DMS53 treated with DMSO at 0.1 percent for 48 hours (cell line): Measurements from ENCODE around the gene ANTXR1.
A peak's percentile ranks its signal among the peaks of the same experiment; 100 is the strongest.
"Not testable (repeated sequence)": the region's sequence is repeated elsewhere in the genome, so short reads cannot be mapped to it uniquely, and the experiment has no call there.

ENCODE experiments used
- DNase-seq: peaks from one replicate; lab custom pipeline; 2025; ENCODE audit not compliant: unreplicated experiment; lab: John Stamatoyannopoulos, UW

ANTXR1 gene

DNA sequence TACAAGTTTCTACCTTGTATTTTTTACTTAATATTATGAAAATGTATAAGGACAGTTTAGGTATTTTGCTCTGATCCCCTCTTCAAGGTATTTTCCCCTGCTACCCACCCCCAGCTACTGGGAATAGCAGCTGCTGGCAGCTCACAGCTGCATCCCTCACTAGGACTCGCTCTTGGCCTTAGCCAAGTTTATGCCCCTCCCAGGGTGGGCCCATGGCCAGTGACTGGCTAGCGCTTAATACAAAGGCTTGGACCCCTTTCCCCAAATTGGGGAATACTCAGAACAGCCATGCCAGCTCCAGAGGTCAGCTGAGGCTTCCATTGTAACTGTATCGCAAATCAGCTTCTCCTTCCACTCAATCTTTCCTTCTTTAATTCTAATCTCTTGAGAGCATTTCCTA is 242.8 kb downstream of the ANTXR1 start:
- no peak for DNase-seq

DNA sequence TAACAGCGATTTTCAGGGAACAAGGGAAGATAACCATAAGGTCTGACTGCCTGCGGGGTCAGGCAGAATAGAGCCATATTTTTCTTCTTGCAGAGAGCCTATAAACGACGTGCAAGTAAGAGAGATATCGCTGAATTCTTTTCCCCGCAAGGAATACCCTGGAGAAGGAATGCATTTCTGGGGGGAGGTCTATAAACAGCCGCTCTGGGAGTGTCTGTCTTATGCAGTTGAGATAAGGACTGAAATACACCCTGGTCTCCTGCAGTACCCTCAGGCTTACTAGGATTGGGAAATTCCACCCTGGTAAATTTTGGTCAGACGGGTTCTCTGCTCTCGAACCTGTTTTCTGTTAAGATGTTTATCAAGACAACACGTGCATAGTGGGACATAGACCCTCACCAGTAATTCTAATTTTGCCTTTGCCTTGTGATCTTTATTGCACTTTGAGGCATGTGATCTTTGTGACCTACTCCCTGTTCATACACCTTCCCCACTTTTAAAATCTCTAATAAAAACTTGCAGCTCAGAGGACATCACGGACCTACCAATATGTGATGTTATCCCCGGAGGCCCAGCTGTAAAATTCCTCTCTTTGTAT is 247.1 kb downstream of the ANTXR1 start:
- DNase-seq: not testable (repeated sequence)

GRCh38 chr2:69260666-69261065 is 247.7 kb downstream of the ANTXR1 start:
- DNase-seq: no peak

DNA sequence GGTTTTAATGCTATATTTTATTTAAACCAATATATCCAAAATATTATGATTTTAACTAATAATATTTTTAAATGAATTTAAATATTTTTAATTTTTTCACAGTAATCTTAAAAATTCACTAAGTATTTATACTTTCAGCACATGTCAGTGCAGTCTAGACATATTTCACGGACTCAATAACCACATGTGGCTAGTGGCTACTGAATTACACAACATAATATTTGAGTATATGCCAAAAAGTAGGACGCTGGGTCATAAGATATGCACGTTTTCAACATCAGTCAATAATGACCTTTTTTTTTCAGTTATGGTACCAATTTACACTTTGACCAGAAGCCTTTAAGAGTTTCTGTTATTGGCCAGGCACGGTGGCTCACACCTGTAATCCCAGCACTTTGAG is 256.4 kb downstream of the ANTXR1 start:
- no peak for DNase-seq

GRCh38 chr2:69271831-69272257 is 258.9 kb downstream of the ANTXR1 start:
- DNase-seq: no peak

GRCh38 chr2:69272803-69273471 is 260.0 kb downstream of the ANTXR1 start:
- peak; percentile 2 for DNase-seq

GRCh38 chr2:69275490-69275889 is 262.5 kb downstream of the ANTXR1 start:
- no peak for DNase-seq

GRCh38 chr2:69278366-69278765 is 265.4 kb downstream of the ANTXR1 start:
- DNase-seq: no peak

GRCh38 chr2:69279211-69279610 is 266.2 kb downstream of the ANTXR1 start:
- DNase-seq: no peak

- DNase-seq: no peak
These were observed 267.1 kb downstream of the ANTXR1 start for GRCh38 chr2:69279931-69280681.

GRCh38 chr2:69280796-69281412 is 267.9 kb downstream of the ANTXR1 start:
- DNase-seq: no peak

GRCh38 chr2:69285379-69285894 is 272.5 kb downstream of the ANTXR1 start:
- no peak for DNase-seq

DNA sequence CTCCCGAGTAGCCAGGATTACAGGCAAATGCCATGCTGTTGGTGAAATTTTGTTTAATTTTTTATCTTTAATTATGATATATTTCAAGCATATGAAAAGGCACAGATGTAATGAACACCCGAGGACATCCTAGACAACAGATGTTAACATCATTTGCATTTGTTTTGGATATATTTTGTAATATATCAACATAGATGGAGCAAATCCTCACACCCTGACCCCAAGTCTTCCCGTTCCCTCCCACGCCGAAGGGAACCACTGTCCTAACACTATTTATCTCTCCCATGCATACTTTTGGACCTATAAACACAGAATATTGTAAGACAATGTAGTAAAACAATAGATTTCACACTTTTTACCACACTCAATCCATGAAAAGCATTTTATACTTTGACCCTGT is 274.6 kb downstream of the ANTXR1 start:
- no peak for DNase-seq

DNA sequence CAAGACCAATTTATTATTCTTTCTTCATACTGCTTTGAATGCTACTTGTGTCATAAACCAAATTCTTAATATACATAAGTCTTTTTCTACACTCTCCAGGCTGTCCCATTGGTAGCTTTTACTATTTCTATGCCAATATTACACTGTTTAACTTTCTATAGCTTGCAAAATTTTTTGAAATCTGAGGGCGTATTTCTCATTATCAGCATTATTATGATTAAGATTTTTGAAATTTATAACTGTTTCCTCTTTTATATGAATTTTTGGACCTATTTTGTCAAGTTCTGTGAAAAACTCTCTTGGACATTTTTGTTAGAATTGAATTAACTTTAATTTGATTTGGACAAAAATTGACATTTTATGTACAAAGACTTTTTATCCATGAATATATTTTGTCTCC is 275.4 kb downstream of the ANTXR1 start:
- DNase-seq: no peak

- no peak for DNase-seq
These were observed 278.1 kb downstream of the ANTXR1 start for GRCh38 chr2:69291004-69291650.

GRCh38 chr2:69291721-69292120 is 278.7 kb downstream of the ANTXR1 start:
- no peak for DNase-seq

DNA sequence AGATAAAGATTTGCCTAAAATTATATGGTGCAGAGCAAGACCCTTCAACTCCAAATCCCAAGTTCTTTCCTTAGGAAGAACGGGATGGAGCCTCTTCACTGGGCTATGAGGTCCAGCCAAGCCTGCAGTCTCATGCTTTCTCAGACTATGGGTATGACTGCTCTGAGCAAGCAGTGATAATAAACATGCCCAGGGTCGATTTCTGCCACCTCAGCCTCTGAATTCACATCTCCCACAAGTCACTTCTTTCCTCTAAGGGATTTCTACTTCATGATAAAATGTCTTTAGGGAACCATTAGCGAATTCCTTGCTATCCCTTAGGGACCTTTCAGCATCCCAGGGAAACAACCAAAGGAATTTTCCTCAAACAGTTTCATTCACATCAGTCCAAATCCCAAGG is 279.3 kb downstream of the ANTXR1 start:
- no peak for DNase-seq

DNA sequence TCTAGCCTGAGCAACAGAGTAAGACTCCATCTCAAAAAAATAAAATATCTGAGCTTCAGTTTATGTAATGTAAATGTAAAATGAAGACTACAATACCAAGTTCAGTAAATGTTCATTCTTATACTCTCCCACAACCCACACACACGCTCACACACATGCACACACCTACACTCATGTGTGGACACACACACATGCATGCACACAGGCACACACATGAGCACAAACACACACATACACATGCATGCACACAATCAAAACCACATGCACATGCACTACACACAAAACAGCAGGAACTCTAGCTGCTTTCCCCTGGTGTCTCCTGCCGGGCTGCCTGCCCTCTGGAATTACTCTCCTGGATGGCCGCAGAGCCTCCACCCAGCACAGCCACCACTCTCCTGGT is 283.4 kb downstream of the ANTXR1 start:
- DNase-seq: no peak

DNA sequence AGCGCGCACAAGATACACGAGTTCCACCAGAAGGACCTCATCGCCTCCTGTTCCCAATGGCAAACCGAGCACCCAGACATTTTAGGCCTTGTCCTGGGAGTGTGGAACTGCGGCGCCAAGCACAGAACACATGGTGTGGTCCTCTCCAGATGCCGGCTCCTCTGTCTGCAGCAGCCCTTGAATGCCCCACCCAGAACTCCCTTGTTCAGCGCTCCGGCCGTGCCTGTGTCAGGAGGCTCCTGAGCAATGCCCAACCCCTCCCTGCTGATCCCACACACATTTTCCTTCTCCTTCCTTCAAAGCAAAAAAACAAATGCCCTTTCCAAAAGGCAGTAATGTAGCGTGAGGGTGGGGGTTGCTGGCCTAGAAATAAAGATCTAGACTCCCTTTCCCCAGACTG is 284.2 kb downstream of the ANTXR1 start:
- DNase-seq: no peak

GRCh38 chr2:69298261-69298660 is 285.3 kb downstream of the ANTXR1 start:
- DNase-seq: no peak

GRCh38 chr2:69298862-69299261 is 285.9 kb downstream of the ANTXR1 start:
- no peak for DNase-seq
